NCI-H128 (cell line): ENCODE measurements around the gene TIMP4.

Source experiments
- DNase-seq: peaks from one replicate; lab custom pipeline; 2025; ENCODE audit not compliant: unreplicated experiment; lab: John Stamatoyannopoulos, UW

Gene TIMP4

DNA sequence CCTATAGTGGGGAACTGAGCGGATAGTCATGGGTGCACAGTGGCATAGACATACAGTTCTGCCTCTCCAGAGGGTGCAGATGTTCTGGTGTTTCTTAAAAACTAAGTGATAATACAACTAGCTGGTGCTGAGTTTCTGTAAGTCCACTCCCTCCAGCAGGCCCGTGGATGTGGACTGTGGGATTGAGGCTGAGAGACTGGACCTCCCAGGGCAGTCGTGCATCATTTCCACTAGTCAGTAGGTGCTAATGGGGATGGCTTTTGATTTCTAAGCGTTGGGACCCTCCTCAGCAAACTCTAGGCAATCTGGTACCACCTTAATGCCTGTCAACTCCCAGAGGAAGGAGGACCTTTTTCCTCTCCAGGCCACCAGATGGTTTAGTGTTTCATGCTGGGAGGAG lies 27.3 kb upstream of the TIMP4 start:
- no peak for DNase-seq

DNA sequence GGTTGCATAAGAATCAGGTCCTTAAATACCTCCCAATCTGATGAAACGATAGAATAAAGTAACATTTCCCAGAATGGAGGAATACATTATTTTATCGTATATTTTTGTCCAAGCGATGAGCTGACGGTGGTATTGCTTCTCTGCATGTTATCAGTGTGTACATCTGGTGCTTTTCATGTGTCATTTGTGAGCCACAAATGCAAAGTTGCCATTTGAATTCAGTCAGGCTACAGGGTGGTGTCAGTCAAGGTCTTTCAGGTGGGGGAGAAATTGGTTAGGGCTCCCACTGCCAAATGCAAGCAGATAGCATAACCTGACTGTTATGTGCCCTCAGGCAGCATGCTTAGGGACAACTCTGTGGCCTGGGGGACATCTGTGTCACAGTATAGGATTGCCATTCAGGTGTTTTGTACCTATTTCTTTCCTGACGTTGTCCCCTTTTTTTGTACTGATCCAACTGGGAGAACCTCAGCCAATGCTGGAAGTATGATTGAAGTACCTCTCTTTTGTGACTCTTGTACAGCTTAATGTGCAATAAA lies 26.5 kb upstream of the TIMP4 start:
- DNase-seq, result no peak

DNA sequence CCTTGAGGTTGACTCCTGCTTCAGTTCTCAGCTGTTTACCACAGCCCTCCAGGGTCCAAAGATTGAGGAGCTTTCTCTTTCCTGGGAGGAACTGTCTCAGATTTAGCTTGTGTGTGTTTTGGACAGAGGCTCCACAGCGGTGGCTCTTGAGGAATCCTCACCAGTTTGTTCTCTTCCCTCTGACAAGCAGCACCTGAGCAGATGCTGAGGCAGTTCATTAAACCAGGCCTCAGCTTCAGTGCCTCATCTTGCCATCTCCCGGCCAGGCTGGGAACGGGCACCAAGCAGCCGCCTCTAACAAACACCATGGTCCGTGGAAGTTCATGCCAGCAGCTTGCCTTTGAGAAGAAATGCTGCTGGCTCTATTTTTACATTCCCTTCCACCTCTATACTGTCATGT lies 25.8 kb upstream of the TIMP4 start:
- DNase-seq, result no peak

DNA sequence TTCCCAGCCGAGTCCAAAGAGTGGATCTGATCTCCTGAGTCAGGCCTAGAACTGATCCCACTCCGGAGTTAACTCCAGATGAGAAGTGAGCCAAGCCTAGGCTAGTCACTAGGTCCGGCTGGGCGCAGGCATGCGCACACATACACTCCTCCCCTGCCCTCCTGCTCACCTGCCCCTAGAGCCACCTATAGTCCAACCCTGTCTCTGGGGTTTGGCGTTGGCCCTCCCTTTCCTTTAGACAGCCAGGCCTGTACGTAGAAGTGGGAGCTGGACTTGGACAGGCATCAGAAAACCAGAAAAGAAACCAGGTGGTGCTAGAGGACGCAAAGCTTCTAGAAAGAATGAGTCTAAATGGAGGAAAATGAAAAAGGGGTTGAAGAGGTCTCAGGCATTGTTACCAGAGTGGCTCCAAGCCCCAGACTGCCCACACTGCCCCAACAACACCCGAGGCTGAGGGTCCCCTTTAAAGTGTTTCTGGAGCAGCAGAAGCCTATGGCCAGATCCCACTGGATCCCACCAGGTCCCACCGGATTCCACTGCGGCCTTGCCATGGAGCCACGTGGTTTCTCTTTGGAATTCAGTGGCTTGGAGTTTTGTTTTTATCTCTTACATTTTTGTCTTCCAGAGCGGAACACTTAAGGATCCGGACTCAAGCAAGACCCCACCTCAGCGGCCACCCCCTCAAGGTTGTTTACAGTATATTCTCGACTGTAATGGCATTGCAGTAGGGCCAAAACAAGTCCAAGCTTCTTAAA lies 24.2 kb upstream of the TIMP4 start:
- DNase-seq, result no peak

DNA sequence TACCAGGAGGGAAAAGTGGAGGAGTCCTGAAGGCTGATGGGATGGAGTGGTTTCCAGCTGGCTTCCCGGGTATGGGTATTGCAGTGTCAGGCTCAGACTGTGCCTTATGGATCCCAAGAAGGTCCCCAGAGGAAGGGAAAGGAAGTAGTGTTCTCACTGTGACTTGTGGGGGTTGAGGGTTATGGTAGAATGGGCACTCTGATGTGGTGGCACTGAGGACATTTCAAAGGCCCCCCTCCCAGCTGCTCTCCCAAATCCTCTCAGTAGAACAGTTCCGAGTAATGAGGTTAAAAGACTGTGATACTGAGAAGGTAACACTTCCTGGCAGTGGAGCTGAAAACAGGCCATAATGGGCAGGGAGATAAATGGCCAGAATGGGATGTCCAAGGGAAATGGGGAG lies 23.1 kb upstream of the TIMP4 start:
- no peak for DNase-seq

DNA sequence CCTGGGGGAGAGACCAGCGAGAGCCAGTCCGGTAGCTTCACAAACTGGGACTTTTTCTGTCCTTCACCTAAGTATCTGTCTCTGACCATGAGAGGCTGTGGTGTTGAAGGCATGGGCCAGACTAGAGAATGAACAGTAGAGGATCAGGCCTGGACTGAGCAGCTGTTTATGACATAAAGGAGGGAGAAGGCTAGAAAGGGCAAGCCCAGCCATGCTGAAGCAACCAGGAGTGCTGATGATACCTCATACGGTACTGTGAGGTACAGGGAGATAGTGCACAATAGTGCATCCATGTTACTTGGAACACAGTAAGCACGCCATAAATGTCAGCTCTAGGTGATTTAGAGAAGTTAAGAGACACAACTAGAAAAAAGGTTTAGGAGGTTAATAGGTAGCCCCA lies 22.6 kb upstream of the TIMP4 start:
- no peak for DNase-seq

DNA sequence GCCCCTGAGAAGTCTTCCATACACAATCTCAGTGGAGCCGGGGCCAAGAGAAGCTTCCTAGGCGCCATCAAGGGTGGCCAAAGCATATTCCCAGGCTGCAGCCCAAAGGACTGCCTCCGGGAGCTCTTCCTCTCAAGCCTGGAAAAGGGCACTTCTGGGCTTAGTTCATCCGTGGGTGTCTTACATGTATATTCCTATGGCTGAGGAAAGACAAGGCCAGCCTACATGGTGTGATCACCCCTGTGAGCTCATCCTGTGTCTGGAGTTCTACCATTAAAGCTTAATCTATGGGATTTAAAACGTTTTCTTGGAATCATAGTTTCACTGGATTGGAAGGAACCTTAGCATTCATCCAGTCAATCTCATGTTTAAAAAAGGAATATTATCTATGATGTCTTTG lies 21.9 kb upstream of the TIMP4 start:
- DNase-seq, result no peak

DNA sequence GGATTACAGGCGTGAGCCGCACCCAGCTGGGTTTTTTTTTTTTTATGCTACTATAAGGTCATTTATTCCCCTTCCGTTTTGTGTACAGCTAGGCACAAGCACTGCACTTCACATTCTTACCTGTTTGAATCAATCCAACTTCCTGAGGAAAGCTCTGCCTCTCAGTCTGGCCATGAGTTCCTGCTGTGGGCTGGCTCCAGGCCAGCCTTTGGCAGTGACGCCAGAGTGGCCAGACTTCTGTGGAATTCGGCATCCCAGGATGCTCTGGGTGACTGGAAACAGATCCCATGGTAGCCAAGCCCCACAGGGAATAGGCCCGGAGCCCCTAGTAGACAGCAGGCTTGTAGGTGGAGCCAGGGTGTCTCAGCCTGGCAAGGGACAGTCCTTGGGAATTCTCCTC lies 21.5 kb upstream of the TIMP4 start:
- DNase-seq, result no peak

DNA sequence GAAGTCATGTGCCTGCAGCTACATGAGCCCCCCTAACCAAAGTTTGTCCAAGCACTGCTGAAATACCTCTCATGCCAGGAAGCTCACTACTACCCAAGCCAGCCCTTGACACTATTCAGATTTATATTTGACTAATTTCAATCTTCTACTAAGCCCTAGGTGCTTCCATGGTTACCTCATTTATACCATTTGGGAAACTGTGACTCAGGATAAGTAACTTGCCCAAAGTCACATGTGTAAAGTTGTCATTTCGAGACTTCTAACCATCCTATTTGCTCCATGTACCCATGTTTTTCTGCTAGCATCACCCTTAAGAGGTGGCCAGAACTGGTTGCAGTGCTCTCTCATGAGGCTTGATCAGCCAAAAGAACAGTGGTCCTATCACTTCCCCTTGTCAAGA lies 20.7 kb upstream of the TIMP4 start:
- no peak for DNase-seq

DNA sequence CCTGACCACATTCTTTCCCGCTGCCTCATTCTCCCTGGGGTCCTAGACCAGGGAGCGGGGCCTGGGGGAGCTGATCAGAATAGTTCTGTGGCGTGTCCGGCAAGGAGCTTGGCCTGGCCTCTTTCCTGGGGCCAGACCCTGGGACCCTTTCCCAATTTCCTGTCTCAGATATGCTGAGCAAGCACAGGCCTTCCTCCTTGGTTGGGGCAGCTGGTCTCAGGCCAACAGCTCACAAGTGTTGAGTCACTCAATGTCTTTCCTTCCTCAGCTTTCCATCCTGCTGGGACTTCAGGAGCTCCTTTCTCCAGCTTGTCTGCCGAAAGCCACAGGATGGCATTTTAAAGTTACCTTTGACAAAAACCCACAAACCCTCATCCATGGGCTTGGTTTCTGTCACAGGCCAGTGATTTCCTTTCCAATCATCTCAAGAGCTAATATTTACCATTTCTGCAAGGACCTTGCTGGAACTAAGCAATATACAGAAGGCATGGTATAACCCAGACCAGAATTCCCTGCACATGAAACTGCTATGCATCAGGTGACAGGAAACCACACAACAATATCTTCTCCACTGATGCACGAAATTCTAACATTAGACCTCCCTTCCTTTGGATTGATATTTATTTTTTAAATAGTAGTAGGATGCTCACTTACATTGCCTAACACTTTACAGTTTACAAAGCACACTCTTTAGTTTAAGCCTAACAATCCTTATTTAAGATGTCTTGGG lies 19.5 kb upstream of the TIMP4 start:
- DNase-seq, result no peak

DNA sequence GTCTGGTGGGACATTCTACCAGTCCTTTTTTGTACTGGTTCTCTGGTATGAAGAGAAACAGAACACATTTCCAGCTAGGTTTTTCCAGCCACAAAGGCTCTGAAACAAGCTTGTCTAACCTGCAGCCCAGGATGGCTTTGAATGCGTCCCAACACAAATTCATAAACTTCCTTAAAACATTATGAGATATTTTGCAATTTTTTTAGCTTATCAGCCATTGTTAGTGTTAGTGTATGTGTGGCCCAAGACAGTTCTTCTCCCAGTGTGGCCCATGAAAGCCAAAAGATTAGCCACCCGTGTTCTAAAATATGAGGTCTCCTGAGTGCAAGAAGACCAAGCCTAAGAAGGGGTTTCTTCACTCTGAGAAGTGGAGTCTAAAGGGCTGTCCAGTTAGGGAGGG lies 18.4 kb upstream of the TIMP4 start:
- no peak for DNase-seq

DNA sequence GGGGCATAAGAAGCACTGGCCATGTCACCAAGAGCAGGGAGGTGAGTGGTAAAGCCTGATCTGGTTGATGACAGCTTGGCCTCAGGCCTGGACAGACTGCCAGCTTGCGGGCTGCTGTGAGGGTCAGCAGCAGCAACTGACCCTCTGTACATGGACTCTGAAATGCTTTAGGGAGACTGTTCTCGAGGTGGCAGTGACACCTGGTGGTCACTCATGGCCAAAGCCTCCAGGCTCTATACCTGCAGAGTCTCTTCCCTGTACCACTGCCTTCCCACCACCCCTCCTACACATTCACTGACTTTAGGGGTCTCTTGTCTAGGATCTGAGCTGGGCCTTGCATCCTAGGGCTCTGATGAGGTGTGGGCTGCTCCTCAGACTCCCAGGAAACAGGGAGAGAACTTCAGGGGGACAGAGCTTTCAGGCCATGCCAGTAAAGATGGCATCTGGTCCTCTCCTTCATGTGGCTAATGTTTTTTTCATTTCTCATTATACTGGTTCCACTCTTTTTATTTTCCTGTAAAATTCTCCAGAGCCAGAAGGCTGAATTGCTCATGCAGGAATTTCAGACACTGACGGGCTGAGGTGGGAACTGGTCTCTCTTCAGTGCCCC lies 17.2 kb upstream of the TIMP4 start:
- no peak for DNase-seq

DNA sequence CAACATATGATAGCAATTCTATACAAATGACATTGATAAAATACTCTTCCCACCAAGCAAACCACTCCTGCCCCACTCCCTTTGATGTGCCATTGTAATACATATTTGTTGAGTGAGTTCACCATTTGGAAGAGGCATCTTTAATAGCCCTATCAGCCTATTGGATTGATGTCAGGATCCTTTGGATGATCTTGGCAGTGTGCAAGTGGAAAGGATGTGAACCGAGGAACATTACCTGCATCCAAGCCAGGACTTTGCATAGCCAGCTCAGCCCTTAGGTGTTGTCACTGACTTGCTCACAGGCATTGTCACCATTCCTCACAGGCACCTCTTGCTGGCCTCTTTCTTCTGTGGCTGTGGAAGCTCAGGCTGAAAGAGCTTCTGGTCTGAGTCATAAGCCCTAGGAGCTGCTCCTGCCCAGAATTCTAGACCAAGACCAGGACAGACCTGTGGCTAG lies 16.5 kb upstream of the TIMP4 start:
- DNase-seq, result no peak

DNA sequence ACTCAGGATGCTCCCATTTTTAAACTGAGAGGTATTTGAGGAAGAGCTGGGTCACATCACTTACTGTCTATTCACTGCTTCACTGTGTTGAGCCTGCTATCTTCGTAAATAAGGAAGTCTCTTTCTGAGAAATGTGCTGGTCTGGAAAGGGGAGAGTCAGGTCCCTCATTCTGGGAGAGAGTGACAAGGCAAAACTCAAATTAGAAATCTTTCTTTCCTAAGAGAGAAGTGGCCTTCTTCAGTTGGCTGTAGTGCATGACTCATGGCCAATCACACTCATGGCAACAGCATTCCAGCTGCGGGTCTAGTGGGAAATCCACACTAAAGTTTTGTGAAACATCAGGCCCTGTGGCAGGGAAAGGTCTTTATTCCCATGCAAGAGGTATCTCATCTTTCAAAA lies 11.5 kb upstream of the TIMP4 start:
- DNase-seq, result no peak

DNA sequence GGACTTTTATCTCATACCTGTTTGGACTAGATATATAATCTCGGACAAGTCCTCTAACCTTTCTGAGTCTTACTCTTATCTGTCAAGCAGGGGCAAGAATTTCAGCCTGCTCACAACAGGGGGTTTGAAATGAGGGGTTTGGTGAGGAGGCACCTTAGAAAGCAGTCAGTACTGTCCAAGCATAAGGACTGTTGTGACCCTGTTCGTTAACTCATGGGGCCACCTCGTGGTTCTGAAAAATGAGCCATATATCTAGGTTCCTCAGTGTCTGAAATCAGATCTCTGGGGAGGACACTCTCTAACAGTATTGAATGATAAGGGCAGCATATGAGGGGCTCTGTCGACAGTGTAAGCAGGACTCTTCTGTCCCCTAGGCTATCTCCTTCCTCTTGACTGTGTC lies 7.2 kb upstream of the TIMP4 start:
- no peak for DNase-seq

DNA sequence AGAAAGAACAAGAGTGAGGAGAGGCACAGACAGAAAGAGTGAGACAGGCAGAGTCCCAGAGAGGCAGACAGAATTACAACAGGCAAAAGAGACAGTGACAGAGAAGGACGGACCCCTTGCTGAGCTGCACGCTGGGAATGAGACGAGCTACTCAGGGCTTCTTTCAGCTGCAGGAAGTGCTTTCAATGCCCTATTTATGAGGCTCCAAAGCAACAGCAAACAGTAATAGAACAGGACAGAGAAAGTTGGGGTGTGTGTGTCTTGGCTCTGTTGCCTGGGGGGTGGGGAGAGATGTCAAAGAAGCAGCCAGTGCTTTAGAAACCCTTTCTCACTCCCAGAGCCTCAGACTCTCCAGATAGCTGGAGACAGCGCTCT lies 502 bp upstream of the TIMP4 start:
- DNase-seq, result no peak

DNA sequence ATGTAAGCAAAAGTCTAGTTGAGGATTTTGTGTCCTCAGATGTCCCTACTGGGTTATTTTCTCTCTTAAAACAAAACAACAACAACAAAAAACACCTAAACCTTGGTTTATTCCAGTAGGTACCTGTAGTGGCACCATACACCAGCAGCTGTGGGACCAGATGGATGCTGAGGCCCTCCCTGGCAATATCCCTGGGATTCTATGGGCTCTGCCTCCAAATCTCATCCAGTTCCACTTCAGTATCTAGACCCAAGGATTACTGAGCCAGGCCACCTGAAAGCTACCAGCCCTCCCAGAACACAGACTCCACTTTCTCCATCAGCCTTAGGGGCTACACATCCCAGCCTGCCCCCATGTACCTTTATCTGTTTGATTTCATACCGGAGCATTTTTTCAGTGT lies 1.7 kb downstream of the TIMP4 start:
- no peak for DNase-seq

DNA sequence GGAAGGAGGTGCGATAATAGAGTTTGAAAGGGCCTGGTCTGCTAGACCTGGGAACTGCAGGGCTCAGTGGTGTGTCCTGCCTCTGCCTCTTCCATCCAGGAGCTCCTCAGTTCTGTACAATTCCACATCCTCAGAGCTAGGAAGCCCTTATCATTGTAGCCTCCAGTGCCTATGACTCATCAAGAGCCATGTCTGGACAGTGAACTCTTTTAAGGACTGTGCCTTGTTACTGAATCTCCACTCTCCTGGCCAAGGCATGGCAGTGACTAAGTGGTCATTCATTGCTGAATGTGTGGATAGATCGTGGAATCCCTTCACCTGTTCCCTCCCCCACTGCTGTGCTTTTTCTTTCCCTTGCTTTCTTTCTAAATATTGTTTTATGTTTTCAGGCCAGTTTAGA lies 2.9 kb downstream of the TIMP4 start:
- no peak for DNase-seq

DNA sequence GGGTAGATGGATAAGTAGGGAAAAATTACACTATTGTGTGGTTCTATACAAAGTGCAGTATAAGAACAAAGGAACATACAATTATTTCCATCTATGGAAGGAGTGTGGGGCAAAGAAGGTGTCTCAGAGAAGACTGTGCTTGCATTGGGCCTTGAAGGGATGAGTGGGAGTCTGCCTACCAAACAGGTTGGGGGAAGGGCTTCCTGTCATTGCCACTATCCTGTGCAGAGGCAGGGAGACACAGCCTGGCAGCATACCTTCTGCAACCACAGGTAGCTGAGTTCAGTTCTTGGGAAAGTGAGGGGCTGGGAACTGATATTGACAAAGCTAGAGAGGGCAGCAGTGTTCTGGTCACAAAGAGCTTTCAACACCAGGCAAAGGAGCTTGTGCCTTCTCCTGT lies 3.4 kb downstream of the TIMP4 start:
- no peak for DNase-seq

DNA sequence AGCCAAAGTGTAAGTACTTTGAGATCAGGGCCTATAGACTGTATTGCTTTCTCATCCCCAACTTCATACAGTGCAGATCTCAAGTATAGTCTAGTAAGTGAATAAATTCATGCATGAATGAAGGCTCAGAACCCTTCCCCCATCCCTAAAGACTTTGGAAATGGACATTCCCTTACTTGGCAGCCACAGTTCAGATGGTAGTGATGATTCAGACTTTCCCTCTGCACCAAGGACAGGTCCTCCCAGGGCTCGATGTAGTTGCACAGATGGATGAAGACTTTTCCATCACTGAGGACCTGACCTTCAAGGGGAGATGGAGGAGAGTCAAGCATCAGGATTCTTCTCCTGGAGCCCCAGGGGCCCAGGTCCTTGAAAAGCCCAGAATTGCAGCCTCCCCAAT lies 4.6 kb downstream of the TIMP4 start:
- DNase-seq, result no peak

DNA sequence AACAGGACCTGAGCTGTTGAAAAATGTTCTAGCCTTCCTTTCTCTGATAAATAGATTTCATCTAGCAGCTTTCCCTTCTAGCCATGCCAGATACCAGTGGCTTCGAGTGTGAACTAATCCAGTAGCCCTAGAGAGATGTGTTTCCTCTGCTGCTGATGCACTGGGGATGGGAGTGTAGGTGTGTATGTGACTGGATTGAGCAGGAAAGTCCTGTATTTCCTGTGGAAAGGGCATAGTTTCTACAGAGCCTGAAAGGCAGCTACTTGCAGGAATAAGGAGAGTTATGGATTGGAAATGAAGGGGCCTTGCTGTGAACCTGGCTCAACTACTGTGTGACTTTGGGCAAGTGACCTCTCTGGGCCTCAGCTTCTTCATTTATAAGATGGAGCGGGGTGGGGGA lies 8.6 kb downstream of the TIMP4 start:
- DNase-seq, result no peak

DNA sequence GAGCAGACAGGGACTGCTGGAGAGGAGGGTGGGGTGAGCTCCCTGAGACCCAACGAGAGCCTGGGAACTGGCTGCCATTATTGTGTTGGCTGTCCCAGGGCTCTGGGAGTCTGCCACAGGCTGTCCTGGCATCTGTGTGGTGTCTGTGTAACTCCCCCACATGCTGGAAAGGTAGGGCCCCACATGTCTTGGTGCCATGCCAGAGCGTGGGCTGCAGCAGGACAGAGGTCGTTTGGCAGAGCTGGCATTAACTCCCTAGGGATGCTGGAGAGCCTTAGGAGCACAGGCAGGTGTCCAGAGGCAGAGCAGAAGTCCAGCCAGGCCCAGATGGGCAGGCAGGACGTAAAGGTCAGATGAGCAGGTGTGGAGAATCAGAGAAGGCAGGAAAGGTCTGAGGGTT lies 9.7 kb downstream of the TIMP4 start:
- DNase-seq, result no peak
